ENCODE data around the gene PNPLA8. TPM values are rescaled to one million over a fixed set of nuclear protein-coding genes. Genes with fewer than 3 reads are reported as not detected.

The PNPLA8 gene
- total and polyA plus RNA-seq, 2 of the 4 experiments (the other 2 are of a cell fraction): 7.0 to 14.5 TPM

GRCh38 chr7:108497082-108497725 lies 28.7 kb downstream of the PNPLA8 start:
- intact Hi-C loops (cut with micrococcal nuclease): loop anchor here (1.0 to 2.0 kb wide), 2 partner anchors 42 to 316 kb away; no protein-coding TSS in a partner anchor
- H3K4me2 ChIP-seq (ENCODE audit: low read depth, low read length): no peak overlapping the region
- TF ChIP-seq, protein P1, sequence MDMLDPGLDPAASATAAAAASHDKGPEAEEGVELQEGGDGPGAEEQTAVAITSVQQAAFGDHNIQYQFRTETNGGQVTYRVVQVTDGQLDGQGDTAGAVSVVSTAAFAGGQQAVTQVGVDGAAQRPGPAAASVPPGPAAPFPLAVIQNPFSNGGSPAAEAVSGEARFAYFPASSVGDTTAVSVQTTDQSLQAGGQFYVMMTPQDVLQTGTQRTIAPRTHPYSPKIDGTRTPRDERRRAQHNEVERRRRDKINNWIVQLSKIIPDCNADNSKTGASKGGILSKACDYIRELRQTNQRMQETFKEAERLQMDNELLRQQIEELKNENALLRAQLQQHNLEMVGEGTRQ (IDR thresholded peaks at IDR 0.05; ENCODE audit: low read depth, low read length): no peak
- TF ChIP-seq SMC3 (IDR thresholded peaks at IDR 0.05; ENCODE audit: low read depth, low read length): peak; percentile 58
- TF ChIP-seq CEBPB (IDR thresholded peaks at IDR 0.05; ENCODE audit: low read depth, low read length): no peak
- peak; percentile 75 for TF ChIP-seq RAD21 (IDR thresholded peaks at IDR 0.05; ENCODE audit: low read length)
- TF ChIP-seq BHLHE40 (IDR thresholded peaks at IDR 0.05; ENCODE audit: low read depth, low read length): no peak
- no peak for TF ChIP-seq MAZ (IDR thresholded peaks at IDR 0.05; ENCODE audit: borderline replicate concordance, low read depth, low read length)
- TF ChIP-seq, protein P2, sequence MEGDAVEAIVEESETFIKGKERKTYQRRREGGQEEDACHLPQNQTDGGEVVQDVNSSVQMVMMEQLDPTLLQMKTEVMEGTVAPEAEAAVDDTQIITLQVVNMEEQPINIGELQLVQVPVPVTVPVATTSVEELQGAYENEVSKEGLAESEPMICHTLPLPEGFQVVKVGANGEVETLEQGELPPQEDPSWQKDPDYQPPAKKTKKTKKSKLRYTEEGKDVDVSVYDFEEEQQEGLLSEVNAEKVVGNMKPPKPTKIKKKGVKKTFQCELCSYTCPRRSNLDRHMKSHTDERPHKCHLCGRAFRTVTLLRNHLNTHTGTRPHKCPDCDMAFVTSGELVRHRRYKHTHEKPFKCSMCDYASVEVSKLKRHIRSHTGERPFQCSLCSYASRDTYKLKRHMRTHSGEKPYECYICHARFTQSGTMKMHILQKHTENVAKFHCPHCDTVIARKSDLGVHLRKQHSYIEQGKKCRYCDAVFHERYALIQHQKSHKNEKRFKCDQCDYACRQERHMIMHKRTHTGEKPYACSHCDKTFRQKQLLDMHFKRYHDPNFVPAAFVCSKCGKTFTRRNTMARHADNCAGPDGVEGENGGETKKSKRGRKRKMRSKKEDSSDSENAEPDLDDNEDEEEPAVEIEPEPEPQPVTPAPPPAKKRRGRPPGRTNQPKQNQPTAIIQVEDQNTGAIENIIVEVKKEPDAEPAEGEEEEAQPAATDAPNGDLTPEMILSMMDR (conservative IDR thresholded peaks at IDR 0.05; ENCODE audit: low read depth, low read length): peak; percentile 73
- TF ChIP-seq MXI1 (IDR thresholded peaks at IDR 0.05; ENCODE audit: borderline replicate concordance, low read depth, low read length): no peak
- no peak for TF ChIP-seq RCOR1 (IDR thresholded peaks at IDR 0.05; ENCODE audit: insufficient replicate concordance, low read length)
- TF ChIP-seq MAFK (IDR thresholded peaks at IDR 0.05; ENCODE audit: low read depth, low read length): no peak
- TF ChIP-seq RFX5 (IDR thresholded peaks at IDR 0.05; ENCODE audit: low read depth, low read length): no peak
- TF ChIP-seq POLR2A (IDR thresholded peaks at IDR 0.05; ENCODE audit: low read depth, low read length): no peak
- TF ChIP-seq NFE2L2 (IDR thresholded peaks at IDR 0.05; ENCODE audit: low read depth, low read length): no peak
- no peak for TF ChIP-seq FOS (IDR thresholded peaks at IDR 0.05; ENCODE audit: low read depth, low read length)
- TF ChIP-seq ELK1 (IDR thresholded peaks at IDR 0.05; ENCODE audit: borderline replicate concordance, low read depth, low read length): no peak

More at GRCh38 chr7:108497082-108497725, 28.7 kb downstream of the PNPLA8 start:
- Histone ChIP-seq H3K4me3 (ENCODE audit: insufficient read depth, low read depth, low read length) (no peak overlapping the region), H2BK120ac (ENCODE audit: low read depth, low read length) (no peak overlapping the region), H3K79me1 (ENCODE audit: low read depth in 1 of 2, low read length in 2 of 2) (peaks cover 0 to 2% of the 10 kb centered on the region in 2 experiments; a peak in 1 of 4 replicates), H3K4me1 (ENCODE audit: control insufficient read depth, insufficient read depth, low read length) (peaks cover 5% of the 10 kb centered on the region; the same call in 1 of the 2 replicates), H2AK5ac (ENCODE audit: low read depth, low read length) (no peak overlapping the region), H2BK5ac (ENCODE audit: low read depth, low read length, poor library complexity, severe bottlenecking) (no peak overlapping the region), H2BK15ac (ENCODE audit: low read depth, low read length) (no peak overlapping the region), H3K36me3 (ENCODE audit: control insufficient read depth, insufficient read depth, low read length) (peaks cover 6% of the 10 kb centered on the region), H4K8ac (ENCODE audit: low read depth in 2 of 2, low read length in 2 of 2) (no peak overlapping the region), H3K9me1 (ENCODE audit: insufficient read depth, low read length) (no peaks in the 10 kb centered on the region), H4K20me1 (ENCODE audit: insufficient read depth, low read length) (no peaks in the 10 kb centered on the region), H3K27ac (ENCODE audit: insufficient read depth, low read length) (no peak overlapping the region), H3K56ac (ENCODE audit: extremely low read depth, insufficient read depth, low read length) (no peak overlapping the region), H2AFZ (replicated peaks; ENCODE audit: low read length, poor library complexity) (no peak overlapping the region), H3K9me3 (ENCODE audit: control insufficient read depth, insufficient read depth, low read length) (no peaks in the 10 kb centered on the region), H3K9ac (ENCODE audit: low read depth, low read length) (no peak overlapping the region), H3K4ac (ENCODE audit: low read depth, low read length) (no peak overlapping the region), H3K23ac (ENCODE audit: low read depth, low read length) (no peak overlapping the region), H2BK20ac (ENCODE audit: low read depth, low read length) (no peak overlapping the region), H3K27me3 (ENCODE audit: control insufficient read depth, insufficient read depth, low read length) (no peaks in the 10 kb centered on the region), H3K14ac (replicated peaks; ENCODE audit: low read depth, low read length) (no peak overlapping the region), H2AK9ac (replicated peaks; ENCODE audit: low read depth, low read length, poor library complexity) (no peak overlapping the region), H4K91ac (ENCODE audit: insufficient read depth, low read depth, low read length) (no peak overlapping the region), H4K5ac (ENCODE audit: low read depth, low read length) (no peak overlapping the region), H3K18ac (ENCODE audit: low read depth, low read length) (no peak overlapping the region)
- DNase-seq (peak; percentile 52), ATAC-seq (ENCODE audit: low read depth) (peak; percentile 87)
- POLR2A ChIA-PET (ENCODE audit: unreplicated experiment): interaction anchor here (0.5 kb wide), 1 partner anchor 92 kb away, joined by 3 read pairs; no protein-coding TSS in a partner anchor
- in situ Hi-C loops (cut with MboI; ENCODE audit: low sequenced_read_pairs): loop anchor here (10.0 kb wide), 1 partner anchor 322 kb away; no protein-coding TSS in a partner anchor
- dilution Hi-C loops (cut with HindIII; ENCODE audit: low sequenced_read_pairs, unreplicated experiment): loop anchor here (25.0 kb wide), 1 partner anchor 310 kb away; no protein-coding TSS in a partner anchor
- CTCF ChIA-PET: interaction anchor here (0.6 to 2.7 kb wide), 9 partner anchors 9 to 319 kb away, joined by 3 to 13 read pairs (median 4); no protein-coding TSS in a partner anchor
- BruUV-seq (replicated peaks): no TSS peak
- no CpG with 5 or more reads among the region's 3 CpGs for WGBS, 2 experiments (ENCODE audit: extremely low coverage in 2 of 2, insufficient read length in 1 of 2)

Measured in IMR-90 (cell line).